RPMI7951 (cell line): ENCODE data around the gene PEAK3. TPM values are rescaled to one million over a fixed set of nuclear protein-coding genes. Genes with fewer than 3 reads are reported as not detected.

Experiments
- DNase-seq: peaks from one replicate; pipeline ENCODE4 v3.0.0-alpha.2; 2012; ENCODE audit warnings: low read depth
- total RNA-seq: library from RNA; depleted of rRNA; stranded (reverse); fragments of >200 nt; shearing (Covaris generic); gene quantifications from 2 replicates; pipeline ENCODE4 v1.2.3, GENCODE V29; 2014; rRNA removed

PEAK3 gene
- total RNA-seq, 1 experiment from 2014 or later, result 0.24 TPM

DNA sequence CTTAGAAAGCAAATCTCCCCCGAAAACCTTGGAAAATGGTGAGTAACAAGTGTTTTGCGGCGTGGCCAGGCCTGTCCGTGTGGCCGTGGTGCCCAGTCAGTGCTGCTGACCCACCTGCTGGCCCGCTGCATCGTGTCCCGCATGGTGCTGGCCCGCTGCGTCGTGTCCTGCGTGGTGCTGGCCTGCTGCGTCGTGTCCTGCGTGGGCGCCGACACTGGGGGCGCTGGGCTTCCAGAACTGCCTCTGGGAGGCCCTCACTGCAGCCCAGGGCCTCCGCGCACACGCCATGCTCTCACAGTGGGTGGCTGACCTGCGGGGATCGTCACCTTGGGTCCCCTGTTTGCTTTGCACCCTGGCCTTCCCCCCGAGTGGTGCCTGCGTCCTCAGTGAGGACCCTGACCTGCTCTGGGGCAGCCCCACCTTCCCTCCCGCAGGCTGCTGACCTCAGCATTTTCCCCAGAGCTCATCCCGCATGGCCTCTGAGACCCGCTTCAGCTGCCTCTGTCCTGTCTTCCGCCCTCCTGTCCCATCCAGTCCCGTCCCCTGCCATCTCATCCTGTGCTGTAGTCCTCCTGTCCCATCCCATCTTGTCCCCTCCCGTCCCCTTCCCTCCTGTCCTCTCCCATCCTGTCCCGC lies 56.4 kb downstream of the PEAK3 start:
- no peak for DNase-seq

DNA sequence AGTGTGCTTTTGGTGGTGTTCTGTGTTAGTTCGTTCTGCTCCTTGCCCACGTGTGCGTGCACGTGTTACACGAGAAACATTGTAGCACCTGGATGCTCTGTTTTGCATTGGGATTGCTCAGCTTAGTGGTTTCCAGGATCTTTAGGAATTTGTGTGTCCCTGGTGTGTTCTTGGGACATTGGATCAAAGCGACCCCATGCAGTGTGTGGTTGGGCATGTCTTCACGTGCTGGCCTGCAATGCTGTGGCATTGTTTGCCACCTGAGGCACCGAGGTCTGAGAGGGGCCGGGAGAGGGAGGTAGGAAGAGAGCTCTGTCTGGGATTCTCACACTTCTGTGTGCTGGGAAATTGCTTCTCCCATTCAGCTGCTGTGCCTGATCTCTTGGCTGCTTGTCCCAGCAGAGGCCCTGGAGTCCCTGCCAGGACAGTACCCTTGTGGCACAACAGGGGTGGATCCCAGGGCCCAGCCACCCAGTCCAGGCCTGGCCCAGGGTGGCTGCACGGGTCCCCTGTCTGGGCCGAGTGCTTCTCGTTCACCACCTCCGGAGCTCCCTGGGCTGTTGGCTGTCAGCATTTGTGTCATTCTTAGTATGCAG lies 57.1 kb downstream of the PEAK3 start:
- no peak for DNase-seq

Other genes with a start within 250 kb of the PEAK3 start
- gene MKNK2, start 230.9 kb downstream of the PEAK3 start, total RNA-seq, result 52.0 and 54.4 TPM in 2 replicates
- gene MOB3A, start 185.8 kb downstream of the PEAK3 start, total RNA-seq, result 24.2 and 26.6 TPM in 2 replicates
- 1.4 and 2.2 TPM in 2 replicates for gene IZUMO4, start 185.3 kb downstream of the PEAK3 start, total RNA-seq
- 49.6 and 50.0 TPM in 2 replicates for gene AP3D1, start 130.6 kb downstream of the PEAK3 start, total RNA-seq
- 3.6 and 5.6 TPM in 2 replicates for gene DOT1L, start 118.2 kb downstream of the PEAK3 start, total RNA-seq
- 60.0 and 71.2 TPM in 2 replicates for gene PLEKHJ1, start 45.8 kb downstream of the PEAK3 start, total RNA-seq
- 18.9 and 24.7 TPM in 2 replicates for gene SF3A2, start 45.4 kb downstream of the PEAK3 start, total RNA-seq
- 0.48 TPM in 1 of 2 replicates, not detected in the other for gene AMH, start 32.9 kb downstream of the PEAK3 start, total RNA-seq
- gene JSRP1, start 25.8 kb downstream of the PEAK3 start, total RNA-seq, result not detected in 2 replicates
- gene LINGO3, start 26.0 kb upstream of the PEAK3 start, total RNA-seq, result 0.10 TPM in 1 of 2 replicates, not detected in the other
- 343 and 390 TPM in 2 replicates for gene LSM7, start 46.4 kb upstream of the PEAK3 start, total RNA-seq
- 12.1 and 15.1 TPM in 2 replicates for gene SPPL2B, start 46.5 kb upstream of the PEAK3 start, total RNA-seq
- gene TMPRSS9, start 78.1 kb upstream of the PEAK3 start, total RNA-seq, result 0.10 TPM in 1 of 2 replicates, not detected in the other
- gene TIMM13, start 145.4 kb upstream of the PEAK3 start, total RNA-seq, result 47.9 and 71.4 TPM in 2 replicates
- 63.8 and 108 TPM in 2 replicates for gene LMNB2, start 174.8 kb upstream of the PEAK3 start, total RNA-seq
- 23.5 and 28.4 TPM in 2 replicates for gene GADD45B, start 194.0 kb upstream of the PEAK3 start, total RNA-seq